ENCODE data around the gene IL1RAPL2.

DNA sequence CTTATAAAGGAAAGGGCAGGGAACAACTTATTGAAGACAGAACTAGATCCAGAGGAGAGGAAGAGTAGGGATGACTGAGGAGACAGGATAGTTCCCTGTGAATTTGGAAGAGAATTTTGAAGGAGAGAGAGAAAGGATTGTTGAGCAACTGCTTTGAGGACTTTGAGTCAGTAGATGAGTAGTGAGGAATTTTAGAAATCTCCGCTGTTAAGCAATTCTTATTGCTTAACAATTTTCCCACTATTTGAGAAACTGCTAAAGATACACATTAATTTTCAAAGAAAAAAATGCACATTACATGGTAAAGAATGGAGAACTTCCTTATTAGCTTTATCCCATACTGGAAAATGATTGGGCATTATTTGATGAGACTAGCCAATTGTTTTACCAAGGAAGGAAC, 1140.0 kb downstream of the IL1RAPL2 start:
- TF ChIP-seq EZH2 (IDR thresholded peaks at IDR 0.05): no peak
- TF ChIP-seq, protein P1, sequence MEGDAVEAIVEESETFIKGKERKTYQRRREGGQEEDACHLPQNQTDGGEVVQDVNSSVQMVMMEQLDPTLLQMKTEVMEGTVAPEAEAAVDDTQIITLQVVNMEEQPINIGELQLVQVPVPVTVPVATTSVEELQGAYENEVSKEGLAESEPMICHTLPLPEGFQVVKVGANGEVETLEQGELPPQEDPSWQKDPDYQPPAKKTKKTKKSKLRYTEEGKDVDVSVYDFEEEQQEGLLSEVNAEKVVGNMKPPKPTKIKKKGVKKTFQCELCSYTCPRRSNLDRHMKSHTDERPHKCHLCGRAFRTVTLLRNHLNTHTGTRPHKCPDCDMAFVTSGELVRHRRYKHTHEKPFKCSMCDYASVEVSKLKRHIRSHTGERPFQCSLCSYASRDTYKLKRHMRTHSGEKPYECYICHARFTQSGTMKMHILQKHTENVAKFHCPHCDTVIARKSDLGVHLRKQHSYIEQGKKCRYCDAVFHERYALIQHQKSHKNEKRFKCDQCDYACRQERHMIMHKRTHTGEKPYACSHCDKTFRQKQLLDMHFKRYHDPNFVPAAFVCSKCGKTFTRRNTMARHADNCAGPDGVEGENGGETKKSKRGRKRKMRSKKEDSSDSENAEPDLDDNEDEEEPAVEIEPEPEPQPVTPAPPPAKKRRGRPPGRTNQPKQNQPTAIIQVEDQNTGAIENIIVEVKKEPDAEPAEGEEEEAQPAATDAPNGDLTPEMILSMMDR (IDR thresholded peaks at IDR 0.05): no peak

Measured in neural progenitor cell (in vitro differentiated cells).